Prostate gland (tissue), 2 donors: ENCODE measurements around the gene CACNG1.

Experiments
- POLR2A ChIP-seq: fragments of 450-650 bp; IDR thresholded peaks from one replicate; pipeline ENCODE4 v1.6.1; 2016; ENCODE audit warnings: antibody characterized with exemption, mild to moderate bottlenecking
- TF ChIP-seq, protein P1 (sequence below), 4 experiments: fragments of 200-600 bp in 2 of 4; fragments of 450-650 bp in 2 of 4; sonication (generic) in 2 of 4; IDR thresholded peaks; 1 replicate in 3 of 4; 2 replicates in 1 of 4; pipeline ENCODE4 v1.5.1; 2016 to 2019; ENCODE audit warnings: antibody characterized with exemption in 4 of 4, mild to moderate bottlenecking in 2 of 4, moderate library complexity in 2 of 4

- TF ChIP-seq, protein P1, sequence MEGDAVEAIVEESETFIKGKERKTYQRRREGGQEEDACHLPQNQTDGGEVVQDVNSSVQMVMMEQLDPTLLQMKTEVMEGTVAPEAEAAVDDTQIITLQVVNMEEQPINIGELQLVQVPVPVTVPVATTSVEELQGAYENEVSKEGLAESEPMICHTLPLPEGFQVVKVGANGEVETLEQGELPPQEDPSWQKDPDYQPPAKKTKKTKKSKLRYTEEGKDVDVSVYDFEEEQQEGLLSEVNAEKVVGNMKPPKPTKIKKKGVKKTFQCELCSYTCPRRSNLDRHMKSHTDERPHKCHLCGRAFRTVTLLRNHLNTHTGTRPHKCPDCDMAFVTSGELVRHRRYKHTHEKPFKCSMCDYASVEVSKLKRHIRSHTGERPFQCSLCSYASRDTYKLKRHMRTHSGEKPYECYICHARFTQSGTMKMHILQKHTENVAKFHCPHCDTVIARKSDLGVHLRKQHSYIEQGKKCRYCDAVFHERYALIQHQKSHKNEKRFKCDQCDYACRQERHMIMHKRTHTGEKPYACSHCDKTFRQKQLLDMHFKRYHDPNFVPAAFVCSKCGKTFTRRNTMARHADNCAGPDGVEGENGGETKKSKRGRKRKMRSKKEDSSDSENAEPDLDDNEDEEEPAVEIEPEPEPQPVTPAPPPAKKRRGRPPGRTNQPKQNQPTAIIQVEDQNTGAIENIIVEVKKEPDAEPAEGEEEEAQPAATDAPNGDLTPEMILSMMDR (IDR thresholded peaks at IDR 0.05) = no peak
- TF ChIP-seq POLR2A = no peak
Observed at GRCh38 chr17:67082107-67082506, 37.8 kb downstream of the CACNG1 start.
